Smooth muscle cell (in vitro differentiated cells): Measurements from ENCODE around the gene KCNS1. TPM values are rescaled to one million over a fixed set of nuclear protein-coding genes. Genes with fewer than 3 reads are reported as not detected.
A peak's percentile ranks its signal among the peaks of the same experiment; 100 is the strongest.

Source experiments
- DNase-seq: peaks from one replicate; lab custom pipeline; 2025; ENCODE audit not compliant: unreplicated experiment; lab: John Stamatoyannopoulos, UW
- H2AFZ ChIP-seq: fragments of 200-600 bp; sonication (generic); 2 replicates; pipeline ENCODE4 v1.6.0; 2016; ENCODE audit warnings: antibody characterized with exemption, low read depth, mild to moderate bottlenecking
- H3F3A ChIP-seq: fragments of 200-600 bp; sonication (generic); 2 replicates; pipeline ENCODE4 v1.6.0; 2017; ENCODE audit warnings: antibody characterized with exemption, low read depth
- H3K27ac ChIP-seq: fragments of 200-600 bp; sonication (generic); 2 replicates; pipeline ENCODE4 v1.5.1; 2016; ENCODE audit warnings: low read depth, mild to moderate bottlenecking
- H3K27me3 ChIP-seq: fragments of 200-600 bp; sonication (generic); 2 replicates; pipeline ENCODE4 v1.6.1; 2016; ENCODE audit warnings: low read depth, mild to moderate bottlenecking
- H3K36me3 ChIP-seq: fragments of 200-600 bp; sonication (generic); 2 replicates; pipeline ENCODE4 v1.5.1; 2016; ENCODE audit warnings: low read depth
- H3K4me1 ChIP-seq: fragments of 200-600 bp; sonication (generic); 2 replicates; pipeline ENCODE4 v1.5.1; 2016; ENCODE audit warnings: low read depth
- H3K4me2 ChIP-seq: fragments of 200-600 bp; sonication (generic); 2 replicates; pipeline ENCODE4 v1.6.0; 2016; ENCODE audit warnings: mild to moderate bottlenecking
- H3K4me3 ChIP-seq: fragments of 200-600 bp; sonication (generic); 2 replicates; pipeline ENCODE4 v1.5.1; 2016; ENCODE audit warnings: mild to moderate bottlenecking
- H3K79me2 ChIP-seq: fragments of 200-600 bp; sonication (generic); 2 replicates; pipeline ENCODE4 v1.6.0; 2016; ENCODE audit warnings: low read depth, mild to moderate bottlenecking
- H3K9ac ChIP-seq: fragments of 200-600 bp; sonication (generic); 2 replicates; pipeline ENCODE4 v1.6.0; 2016; ENCODE audit warnings: low read depth
- H3K9me3 ChIP-seq: fragments of 200-600 bp; sonication (generic); replicated peaks from 2 replicates; pipeline ENCODE4 v1.5.1; 2016; ENCODE audit warnings: low read depth
- H4K20me1 ChIP-seq: fragments of 200-600 bp; sonication (generic); 2 replicates; pipeline ENCODE4 v1.6.0; 2016; ENCODE audit warnings: low read depth
- CTCF ChIP-seq: fragments of 200-600 bp; sonication (generic); IDR thresholded peaks from 2 replicates; pipeline ENCODE4 v1.5.1; 2017; ENCODE audit warnings: borderline replicate concordance, mild to moderate bottlenecking, antibody characterized with exemption; ENCODE audit not compliant: insufficient read depth, poor library complexity, severe bottlenecking
- whole genome bisulfite sequencing: methylation state at CpG from one replicate; pipeline ENCODE4 v1.1.7; 2016; ENCODE audit warnings: low lambda C conversion rate; 5-methylcytosine and 5-hydroxymethylcytosine counted together
- polyA plus RNA-seq: library from polyadenylated mRNA; unstranded; fragments of >200 nt; fragmentation: Nextera tagmentation; extraction: Ambion mirVana; gene quantifications from 2 replicates; pipeline ENCODE4 v1.2.1, GENCODE V29; 2016
- total RNA-seq: library from RNA; depleted of rRNA; stranded (reverse); fragments of >200 nt; gene quantifications from 2 replicates; pipeline ENCODE4 v1.2.3, GENCODE V29; 2014

KCNS1 gene
- total and polyA plus RNA-seq, 2 experiments from 2014 or later, result 0.35 to 1.4 TPM

- no peak for TF ChIP-seq CTCF
- Histone ChIP-seq H3K27me3 (no peaks in the 10 kb centered on the region), H4K20me1 (peaks cover 4% of the 10 kb centered on the region), H3K9me3 (no peaks in the 10 kb centered on the region), H3K9ac (no peak overlapping the region), H3K4me1 (peaks cover 14% of the 10 kb centered on the region), H3K4me2 (no peak overlapping the region), H2AFZ (no peak overlapping the region), H3K27ac (no peak overlapping the region), H3K4me3 (no peak overlapping the region), H3K79me2 (no peaks in the 10 kb centered on the region), H3K36me3 (no peaks in the 10 kb centered on the region), H3F3A (peaks cover 19% of the 10 kb centered on the region)
- DNase-seq, result no peak
- WGBS, result 91% methylated on average over 4 of the region's 4 CpGs
Observed at GRCh38 chr20:45055056-45055455, 45.9 kb downstream of the KCNS1 start.

GRCh38 chr20:45053430-45054351 is 47.2 kb downstream of the KCNS1 start:
- WGBS, result 67% methylated on average over 8 of the region's 8 CpGs
- Histone ChIP-seq H3K4me1 (peaks cover 14% of the 10 kb centered on the region), H3K79me2 (no peaks in the 10 kb centered on the region), H3K27ac (peak overlapping the region; percentile 59), H3K27me3 (no peaks in the 10 kb centered on the region), H3F3A (peaks cover 13% of the 10 kb centered on the region), H4K20me1 (peaks cover 4% of the 10 kb centered on the region), H3K4me2 (peak overlapping the region; percentile 33), H3K4me3 (no peak overlapping the region), H2AFZ (no peak overlapping the region), H3K36me3 (no peaks in the 10 kb centered on the region), H3K9me3 (no peaks in the 10 kb centered on the region), H3K9ac (peak overlapping the region; percentile 6)
- no peak for DNase-seq
- no peak for TF ChIP-seq CTCF

- H3K4me1 ChIP-seq, result peaks cover 14% of the 10 kb centered on the region
- H3K9ac ChIP-seq, result peak overlapping the region; percentile 6
- peaks cover 4% of the 10 kb centered on the region for H4K20me1 ChIP-seq
- H2AFZ ChIP-seq, result no peak overlapping the region
- peak overlapping the region; percentile 59 for H3K27ac ChIP-seq
- H3K4me3 ChIP-seq, result no peak overlapping the region
- no peaks in the 10 kb centered on the region for H3K27me3 ChIP-seq
- H3K9me3 ChIP-seq, result no peaks in the 10 kb centered on the region
- no peak for DNase-seq
- no peaks in the 10 kb centered on the region for H3K36me3 ChIP-seq
- TF ChIP-seq CTCF, result no peak
- H3K79me2 ChIP-seq, result no peaks in the 10 kb centered on the region
- peaks cover 6% of the 10 kb centered on the region for H3F3A ChIP-seq
- 41% methylated on average over 7 of the region's 7 CpGs for WGBS
- peak overlapping the region; percentile 33 for H3K4me2 ChIP-seq
Observed at GRCh38 chr20:45052698-45053429, 48.1 kb downstream of the KCNS1 start.
